NCI-H187 (cell line): ENCODE measurements around the gene PRKCH.

ENCODE experiments used
- DNase-seq, 2 experiments: peaks; one replicate each; lab custom pipeline; 2025; lab: John Stamatoyannopoulos, UW

The PRKCH gene

GRCh38 chr14:61532123-61532505, 210.7 kb downstream of the PRKCH start:
- DNase-seq, result no peak

GRCh38 chr14:61532763-61533162, 211.4 kb downstream of the PRKCH start:
- no peak for DNase-seq

GRCh38 chr14:61533513-61534255, 212.3 kb downstream of the PRKCH start:
- DNase-seq, result no peak

- DNase-seq, result no peak
Measured at GRCh38 chr14:61535032-61535431, 213.7 kb downstream of the PRKCH start.

- DNase-seq, result no peak
Measured at GRCh38 chr14:61535458-61535857, 214.1 kb downstream of the PRKCH start.

DNA sequence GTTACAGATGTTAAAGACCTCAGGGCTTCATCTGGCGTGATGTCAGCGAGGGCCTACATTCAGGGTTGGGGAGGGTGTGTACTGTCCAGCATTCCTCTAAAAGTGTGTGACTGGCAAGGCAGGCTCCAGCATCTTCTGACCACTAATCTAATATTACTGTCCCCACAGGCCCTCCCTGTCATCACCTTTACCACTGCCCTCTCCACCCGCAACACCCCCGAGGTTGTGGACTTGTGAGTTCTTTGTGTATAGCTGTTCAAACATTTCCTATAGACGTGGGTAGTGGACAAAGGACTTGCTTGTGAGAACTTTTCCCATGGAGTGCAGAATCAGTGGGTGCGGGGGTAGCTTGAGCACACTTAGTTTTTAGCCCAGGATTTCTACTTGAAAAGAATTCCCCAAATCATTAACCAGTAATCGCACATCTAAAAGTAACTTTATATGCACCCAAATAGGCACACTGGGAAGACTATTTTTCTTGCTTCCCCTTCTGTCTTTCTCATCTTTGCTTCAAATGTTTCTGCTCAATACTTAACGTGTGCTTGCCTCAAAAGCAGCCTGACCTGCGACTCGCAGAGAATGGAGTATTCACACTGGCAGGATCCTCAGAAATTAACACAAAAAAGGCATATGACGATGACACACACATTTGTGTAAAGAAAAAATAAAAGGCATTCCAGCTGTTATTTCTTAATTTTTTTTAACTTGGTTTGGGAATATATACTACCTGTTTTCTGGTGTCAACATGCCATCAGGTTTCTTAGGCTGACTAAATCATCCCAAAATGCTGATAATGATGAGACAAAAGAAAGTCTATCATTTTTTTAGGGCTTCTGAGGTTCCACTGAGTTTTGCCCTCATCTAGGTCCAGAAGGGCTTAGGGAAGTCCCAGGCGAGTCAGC, 215.5 kb downstream of the PRKCH start:
- no peak for DNase-seq

GRCh38 chr14:61537563-61538463, 216.4 kb downstream of the PRKCH start:
- peak; percentile 69 to 75 for DNase-seq

- DNase-seq, result no peak
Measured at GRCh38 chr14:61538464-61539022, 217.2 kb downstream of the PRKCH start.

GRCh38 chr14:61539631-61540030, 218.3 kb downstream of the PRKCH start:
- no peak for DNase-seq

DNA sequence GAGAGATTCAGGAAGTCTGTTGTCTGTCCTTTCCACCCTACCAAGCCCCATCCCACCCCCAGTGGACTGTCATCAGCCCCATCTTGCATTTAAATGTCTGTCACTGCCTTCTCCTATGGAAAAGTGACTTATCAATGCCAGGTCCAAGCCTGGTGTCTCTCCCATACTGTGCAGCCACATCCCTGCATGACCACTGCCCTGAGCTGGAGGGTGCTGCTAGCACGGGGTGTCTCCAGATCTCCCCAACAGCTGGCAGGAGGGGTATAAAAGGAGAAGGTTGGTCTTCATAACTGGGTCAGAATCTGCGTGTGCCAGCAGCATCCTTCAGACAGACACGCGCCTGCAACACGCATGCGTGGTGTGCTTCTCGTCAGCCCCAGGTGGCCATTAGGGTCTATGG, 219.6 kb downstream of the PRKCH start:
- DNase-seq, result no peak

DNA sequence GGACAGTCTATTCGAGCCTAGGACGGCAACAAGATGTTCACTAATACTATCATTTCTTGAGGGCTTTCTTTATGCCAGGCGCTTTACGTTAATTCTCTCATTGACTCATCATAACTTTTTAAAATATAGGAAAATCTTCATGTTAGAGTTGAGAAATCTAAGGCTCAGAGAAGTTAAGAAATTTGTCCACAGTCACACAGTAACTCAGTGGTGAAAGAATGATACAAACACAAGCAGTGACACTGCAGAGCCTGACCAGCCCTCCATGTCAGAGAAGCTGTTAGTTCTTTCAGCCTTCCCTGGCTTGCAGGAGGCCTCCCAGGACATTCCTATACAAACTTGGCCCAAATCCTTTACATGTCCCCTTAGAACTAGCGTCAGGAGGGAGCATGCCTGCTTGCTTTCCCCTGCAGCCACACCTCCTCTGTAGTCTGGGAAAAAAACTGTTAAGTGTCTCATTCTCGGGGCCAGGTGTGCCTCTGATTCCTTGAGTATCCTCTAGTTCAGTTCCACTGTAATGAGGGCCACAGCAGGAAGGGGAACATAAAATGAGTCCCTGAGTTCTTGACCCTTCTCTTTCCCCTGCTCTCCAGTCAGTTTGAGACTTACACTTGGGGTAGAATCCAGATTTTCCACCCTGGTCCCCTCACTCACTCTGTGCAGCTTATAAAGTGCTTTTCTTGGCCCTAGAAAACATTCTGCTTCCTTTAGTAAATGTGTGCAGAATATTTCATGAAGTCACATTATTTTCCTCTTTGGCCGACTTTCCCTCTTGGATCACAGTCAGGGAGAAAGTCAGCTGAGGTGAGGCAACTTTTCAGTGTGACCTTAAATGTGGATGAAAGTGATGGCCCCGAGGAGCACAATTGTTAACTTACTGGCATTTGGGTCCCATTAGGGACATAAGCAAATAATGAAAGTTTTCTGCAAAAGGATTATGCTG, 221.7 kb downstream of the PRKCH start:
- DNase-seq, result no peak

GRCh38 chr14:61543946-61544345, 222.6 kb downstream of the PRKCH start:
- DNase-seq, result no peak

- DNase-seq, result no peak
Measured at GRCh38 chr14:61544448-61545330, 223.3 kb downstream of the PRKCH start.

DNA sequence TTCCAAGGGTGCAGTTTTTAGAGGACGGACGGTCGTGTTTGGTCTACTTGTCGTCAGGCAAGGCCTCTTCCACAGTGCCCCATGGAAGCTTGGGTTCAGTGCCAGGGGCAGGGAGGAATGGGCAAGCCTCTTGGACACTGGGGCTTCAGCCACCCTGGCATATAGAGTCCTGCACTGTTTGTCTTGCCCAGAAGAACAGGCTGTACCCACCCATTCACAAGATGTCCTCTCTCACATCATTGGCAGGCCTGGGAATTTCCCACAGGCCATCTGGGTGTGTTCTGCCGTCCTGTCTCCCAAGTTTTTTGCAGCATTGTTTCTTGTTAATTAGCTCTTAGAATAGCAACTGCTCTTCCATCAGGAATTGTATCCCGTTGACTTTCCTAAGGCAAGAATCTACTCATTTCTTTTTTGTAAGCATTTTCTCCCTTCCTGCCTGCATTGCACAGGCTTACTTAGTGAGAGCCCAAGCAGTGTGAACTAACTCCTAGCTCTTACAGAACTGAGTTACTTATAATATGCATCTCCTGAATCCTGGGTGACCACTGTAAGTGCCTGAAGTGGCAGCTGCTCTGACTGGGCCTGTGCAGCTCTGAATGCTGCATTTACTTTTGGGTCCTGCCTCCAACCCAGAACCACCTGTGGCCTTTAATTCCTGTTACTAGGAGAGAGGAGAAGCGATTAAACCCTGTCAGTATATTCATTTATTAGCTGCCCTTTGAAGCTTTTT, 224.5 kb downstream of the PRKCH start:
- no peak for DNase-seq

DNA sequence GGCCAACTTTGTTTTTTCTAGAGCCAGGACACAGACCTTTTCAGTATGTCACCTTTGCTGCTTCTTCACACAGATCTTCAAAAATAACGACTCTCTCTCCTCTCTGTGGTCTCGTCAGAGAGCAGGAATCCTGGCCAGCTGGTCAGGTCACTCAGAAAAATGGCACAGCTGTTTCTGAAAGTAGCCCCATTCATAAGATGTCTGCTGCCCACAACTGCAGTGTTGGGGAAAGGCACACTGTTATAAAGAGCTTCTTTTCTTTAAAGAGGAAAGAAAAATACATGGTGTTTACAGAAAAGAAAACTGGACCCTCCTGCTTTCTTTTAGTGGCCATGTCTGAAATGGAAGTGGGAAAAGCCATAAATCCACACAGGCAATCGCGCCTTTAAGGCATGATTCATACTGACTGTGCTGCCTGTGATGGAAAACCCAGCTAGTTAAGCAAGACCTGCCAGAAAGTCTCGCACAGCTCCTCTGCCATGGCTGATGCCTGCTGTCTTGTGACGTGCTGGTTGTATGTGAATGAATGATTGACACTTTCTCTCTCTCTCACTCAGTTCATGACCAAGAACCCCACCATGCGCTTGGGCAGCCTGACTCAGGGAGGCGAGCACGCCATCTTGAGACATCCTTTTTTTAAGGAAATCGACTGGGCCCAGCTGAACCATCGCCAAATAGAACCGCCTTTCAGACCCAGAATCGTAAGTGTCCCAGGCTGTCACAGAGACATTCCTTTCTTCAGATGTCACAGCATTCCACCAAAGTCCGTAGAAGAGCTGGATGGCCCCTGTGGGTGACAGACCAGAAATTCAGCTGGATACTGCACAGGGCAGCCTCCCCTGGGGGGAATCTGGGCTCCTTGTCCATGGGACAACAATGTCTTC, 226.0 kb downstream of the PRKCH start:
- no peak for DNase-seq

- DNase-seq, result no peak
Measured at GRCh38 chr14:61549425-61549824, 228.0 kb downstream of the PRKCH start.

- DNase-seq, result no peak
Measured at GRCh38 chr14:61551384-61551783, 230.0 kb downstream of the PRKCH start.

DNA sequence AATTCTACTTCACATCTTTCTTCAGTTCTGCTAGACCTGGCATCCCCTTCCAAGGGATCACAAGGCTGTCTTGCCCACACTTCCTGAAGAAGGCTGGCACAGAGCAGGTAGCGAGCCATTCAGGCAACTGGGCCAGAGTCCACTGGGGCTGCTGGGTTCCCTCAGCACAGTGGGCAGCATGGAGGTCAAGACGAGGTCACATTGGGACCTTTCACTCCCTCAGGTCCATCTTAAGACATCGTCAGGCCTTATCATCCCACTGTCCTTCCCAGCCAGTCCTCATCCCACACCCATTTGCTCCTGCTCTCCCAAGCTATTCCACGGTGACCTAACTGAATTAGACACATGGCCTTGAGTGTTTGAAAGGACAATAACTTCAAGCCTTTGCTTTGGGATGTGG, 230.9 kb downstream of the PRKCH start:
- DNase-seq, result no peak
